H1 (cell line): ENCODE data around the gene AGBL5. TPM values are rescaled to one million over a fixed set of nuclear protein-coding genes. Genes with fewer than 3 reads are reported as not detected.

Experiments
- GTF2F1 ChIP-seq: IDR thresholded peaks from 2 replicates; pipeline ENCODE4 v1.6.1; 2012; ENCODE audit warnings: low read depth, low read length, improper control_type of control experiment, borderline replicate concordance
- NANOG ChIP-seq: IDR thresholded peaks from 2 replicates; pipeline ENCODE4 v1.6.1; 2011; ENCODE audit warnings: low read length, low read depth, mild to moderate bottlenecking, inconsistent platforms; ENCODE audit not compliant: insufficient read depth, poor library complexity, severe bottlenecking
- PHF8 ChIP-seq: fragments of 200-600 bp; sonication (generic); conservative IDR thresholded peaks from 2 replicates; pipeline ENCODE4 v1.7.1; 2012; ENCODE audit warnings: low read depth, mild to moderate bottlenecking, inconsistent platforms, low read length, moderate library complexity
- POLR2A ChIP-seq, 2 experiments: IDR thresholded peaks; 1 replicate in 1 of 2; 2 replicates in 1 of 2; pipeline ENCODE4 v1.6.1; 2011; ENCODE audit warnings: low read depth in 2 of 2, low read length in 2 of 2, mild to moderate bottlenecking in 2 of 2; ENCODE audit errors: control extremely low read depth in 1 of 2
- TBP ChIP-seq: IDR thresholded peaks from 2 replicates; pipeline ENCODE4 v1.6.1; 2011; ENCODE audit warnings: low read depth, low read length, improper control_type of control experiment
- TEAD4 ChIP-seq: IDR thresholded peaks from 2 replicates; pipeline ENCODE4 v1.6.1; 2012; ENCODE audit warnings: low read depth, low read length, inconsistent platforms, mixed read lengths
- polyA plus RNA-seq, 7 experiments: library from polyadenylated mRNA; depleted of rRNA in 3 of 7; stranded (reverse) in 5 of 7; unstranded in 2 of 7; fragments of >200 nt in 5 of 7; fragments of 200-250 nt in 2 of 7; gene quantifications; 1 replicate in 5 of 7; 2 replicates in 1 of 7; 4 replicates in 1 of 7; pipeline versions ENCODE4 v1.2.1 to v1.2.3, GENCODE V29; 2011 to 2013; ENCODE audit warnings: missing spikeins in 2 of 7, mixed read lengths in 2 of 7
- total RNA-seq: library from RNA; stranded (reverse); fragmentation: NEBNext Ultra II Directional; extraction: Animal tissue kit (Norgen Biotek cat#: 25700); gene quantifications from 2 replicates; pipeline ENCODE4 v1.2.1, GENCODE V29; 2021

AGBL5 gene
- total and polyA plus RNA-seq, 2 of the 8 experiments (the other 6 are each of a cell fraction or from before 2014, with no cell fraction given) = 45.4 to 62.0 TPM

GRCh38 chr2:27019931-27020855, 31.3 kb upstream of the AGBL5 start (continued):
- TF ChIP-seq TBP (no peak), PHF8 (no peak), TEAD4 (no peak), POLR2A (IDR thresholded peaks at IDR 0.05; ENCODE audit: control extremely low read depth in 1 of 2, low read depth in 2 of 2, low read length in 2 of 2) (no peak), GTF2F1 (no peak), NANOG (no peak)
